Brain pericyte (primary cell): ENCODE measurements around the gene ARSB.
"Not testable (repeated sequence)": the region's sequence is repeated elsewhere in the genome, so short reads cannot be mapped to it uniquely, and the experiment has no call there.

Experiments used
- DNase-seq: peaks from one replicate; pipeline ENCODE4 v3.0.0-alpha.2; 2012; ENCODE audit warnings: low read depth, low spot score

Gene ARSB

DNA sequence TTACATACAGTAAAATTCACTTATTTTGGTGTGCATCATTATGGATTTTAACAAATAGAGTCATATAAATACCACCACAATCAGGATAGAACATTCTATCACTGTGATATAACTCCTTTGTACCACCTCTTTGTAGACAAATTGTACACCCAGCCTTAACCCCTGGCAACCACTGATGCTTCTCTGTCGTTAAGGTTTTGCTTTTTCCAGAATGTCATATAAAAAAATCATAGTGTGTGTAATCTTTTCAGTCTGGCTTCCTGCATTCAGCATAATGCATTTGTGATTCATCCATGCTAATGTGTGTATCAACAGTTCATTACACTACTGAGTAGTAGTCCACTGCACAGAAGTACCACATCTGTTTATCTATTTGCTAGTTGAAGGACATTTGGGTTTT lies 81.2 kb downstream of the ARSB start:
- no peak for DNase-seq

DNA sequence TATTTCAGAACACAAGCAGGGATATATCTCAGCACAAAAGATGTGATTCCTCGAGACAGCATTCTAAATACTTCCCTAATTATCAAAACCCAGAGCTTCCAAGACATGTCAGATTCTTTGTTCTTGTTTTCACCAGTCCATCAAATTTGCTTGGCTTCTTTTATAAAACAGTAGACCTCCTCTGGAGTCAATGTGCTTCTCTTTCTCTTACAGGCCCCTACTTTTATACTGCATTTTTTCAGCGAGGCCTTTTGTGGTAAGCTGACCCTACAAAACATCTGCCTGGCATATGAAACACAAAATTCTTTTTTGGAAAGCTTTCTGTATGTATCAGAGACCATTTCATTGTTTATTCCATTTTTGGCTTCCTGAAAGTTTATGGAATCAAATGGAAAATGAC lies 81.8 kb downstream of the ARSB start:
- no peak for DNase-seq

GRCh38 chr5:78899922-78900362 lies 85.2 kb downstream of the ARSB start:
- no peak for DNase-seq

- DNase-seq = no peak
Observed at GRCh38 chr5:78896132-78896531, 89.0 kb downstream of the ARSB start.

GRCh38 chr5:78895616-78896015 lies 89.5 kb downstream of the ARSB start:
- no peak for DNase-seq

GRCh38 chr5:78893940-78894677 lies 91.0 kb downstream of the ARSB start:
- no peak for DNase-seq

- DNase-seq = no peak
Observed at GRCh38 chr5:78890667-78891379, 94.3 kb downstream of the ARSB start.

DNA sequence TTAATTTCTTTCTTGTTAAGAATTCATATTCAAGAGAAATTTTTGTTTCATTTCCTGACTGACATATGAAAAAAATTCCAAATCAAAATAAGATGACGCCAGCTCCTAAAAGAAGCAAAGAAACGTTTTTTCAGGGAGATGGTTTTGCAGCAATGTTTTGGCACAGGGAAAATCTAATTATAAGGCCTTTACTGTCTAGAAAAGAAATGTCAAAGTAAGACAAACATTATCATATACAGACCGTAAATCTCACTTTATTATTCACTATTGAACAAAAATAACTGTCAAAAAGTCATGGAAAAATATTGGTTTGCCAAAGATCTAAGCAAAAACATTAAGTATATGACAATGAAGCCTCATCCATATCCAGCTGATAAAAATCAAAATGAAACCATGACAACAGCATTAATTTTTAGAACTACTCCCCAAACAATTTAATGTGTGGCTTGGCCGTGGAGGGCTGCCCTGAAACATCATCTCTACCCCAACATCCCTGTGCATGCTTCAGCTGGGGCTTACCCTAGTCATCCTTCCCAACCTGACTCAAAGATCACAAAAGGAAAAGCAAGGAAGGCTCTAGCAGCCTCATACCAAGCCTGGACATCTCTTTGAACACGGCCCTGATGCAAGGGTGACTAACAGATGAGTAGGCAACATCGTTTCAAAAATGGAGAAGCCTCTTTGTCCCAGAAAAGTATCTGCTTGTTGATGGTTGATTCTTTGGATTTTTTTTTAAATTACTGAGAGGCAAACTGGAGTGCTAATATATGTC lies 95.6 kb downstream of the ARSB start:
- no peak for DNase-seq

- DNase-seq = no peak
Observed at GRCh38 chr5:78888580-78889368, 96.3 kb downstream of the ARSB start.

DNA sequence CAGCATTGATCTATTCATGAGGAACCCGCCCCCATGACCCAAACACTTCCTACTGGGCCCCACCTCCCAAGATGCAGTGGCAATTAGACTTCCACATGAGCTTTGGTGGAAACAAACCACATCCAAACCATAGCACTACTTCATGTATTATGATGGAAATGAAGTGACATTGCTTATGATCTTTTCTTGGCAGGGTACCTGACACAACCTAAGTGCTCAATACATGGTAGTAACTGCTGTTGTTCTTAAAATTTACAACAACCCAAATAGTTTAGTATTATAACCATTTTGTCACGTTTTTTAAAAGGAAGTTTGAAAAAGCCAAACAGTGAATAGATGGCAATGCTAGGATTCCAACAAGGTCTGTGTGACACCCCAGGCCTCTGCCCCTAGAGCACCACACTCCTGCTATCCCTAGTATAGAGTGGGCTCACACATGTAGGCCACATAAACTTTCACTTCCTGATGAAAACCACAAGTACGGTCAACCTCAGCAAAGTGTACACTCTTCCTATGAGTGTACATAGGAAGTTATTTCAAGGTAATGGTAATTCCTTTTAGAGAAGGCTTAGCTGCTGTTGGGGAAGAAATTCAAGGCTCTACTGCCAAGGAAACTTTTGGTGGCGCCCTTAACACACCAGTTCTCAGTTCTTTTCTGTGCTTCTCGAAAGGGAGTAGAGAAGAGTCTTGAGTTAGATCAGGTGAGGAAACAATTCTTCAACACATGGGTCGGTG lies 97.6 kb downstream of the ARSB start:
- no peak for DNase-seq

GRCh38 chr5:78886341-78887230 lies 98.5 kb downstream of the ARSB start:
- no peak for DNase-seq

DNA sequence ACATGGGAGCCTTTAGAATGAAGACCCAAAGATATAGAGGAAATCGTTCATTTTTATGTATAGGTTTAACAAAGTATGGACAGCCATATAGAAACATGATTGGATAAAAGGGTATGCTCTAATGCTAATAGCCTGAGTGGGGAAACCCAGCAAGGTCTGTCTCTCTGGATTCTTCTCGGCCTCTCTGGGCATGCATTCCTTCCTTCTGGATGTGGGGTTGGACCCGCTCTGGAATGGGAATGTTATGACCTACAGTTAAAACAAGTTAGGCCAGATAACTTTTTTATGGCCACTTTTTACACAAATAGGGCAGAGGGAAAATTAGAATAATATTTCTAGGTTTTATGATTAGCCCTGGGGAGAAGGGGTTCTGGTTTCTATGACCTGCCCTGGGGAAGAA lies 103.2 kb downstream of the ARSB start:
- no peak for DNase-seq

- no peak for DNase-seq
Observed at GRCh38 chr5:78879516-78879915, 105.6 kb downstream of the ARSB start.

DNA sequence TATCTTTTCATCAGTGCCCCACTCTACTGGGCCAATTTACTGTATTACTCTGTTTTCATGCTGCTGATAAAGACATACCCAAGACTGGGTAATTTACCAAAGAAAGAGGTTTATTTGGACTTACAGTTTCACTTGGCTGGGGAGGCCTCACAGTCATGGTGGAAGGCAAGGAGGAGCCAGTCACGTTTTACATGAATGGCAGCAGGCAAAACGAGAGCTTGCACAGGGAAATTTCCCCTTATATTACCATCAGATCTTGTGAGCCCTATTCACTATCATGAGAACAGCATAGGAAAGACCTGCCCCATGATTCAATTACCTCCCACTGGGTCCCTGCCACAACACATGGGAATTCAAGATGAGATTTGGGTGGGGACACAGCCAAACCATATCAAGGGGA lies 119.0 kb downstream of the ARSB start:
- DNase-seq = not testable (repeated sequence)

DNA sequence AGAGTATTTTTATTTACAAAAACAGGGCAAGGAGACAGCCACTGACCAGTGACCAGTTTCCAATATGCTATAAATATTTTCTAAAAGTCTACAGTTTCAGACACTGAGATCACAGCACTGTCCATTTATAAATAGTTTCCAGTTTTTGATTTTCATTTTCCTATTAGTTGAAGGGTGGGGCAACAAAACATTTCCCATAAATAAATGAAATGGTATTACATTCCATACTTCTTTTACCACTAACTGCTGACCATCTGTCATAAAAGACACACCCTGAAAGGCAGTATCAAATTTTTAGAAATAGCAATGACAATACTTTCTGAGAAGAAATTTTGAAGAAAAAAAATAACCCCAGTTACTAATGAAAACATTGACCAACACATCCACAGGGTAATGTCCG lies 126.7 kb downstream of the ARSB start:
- no peak for DNase-seq

DNA sequence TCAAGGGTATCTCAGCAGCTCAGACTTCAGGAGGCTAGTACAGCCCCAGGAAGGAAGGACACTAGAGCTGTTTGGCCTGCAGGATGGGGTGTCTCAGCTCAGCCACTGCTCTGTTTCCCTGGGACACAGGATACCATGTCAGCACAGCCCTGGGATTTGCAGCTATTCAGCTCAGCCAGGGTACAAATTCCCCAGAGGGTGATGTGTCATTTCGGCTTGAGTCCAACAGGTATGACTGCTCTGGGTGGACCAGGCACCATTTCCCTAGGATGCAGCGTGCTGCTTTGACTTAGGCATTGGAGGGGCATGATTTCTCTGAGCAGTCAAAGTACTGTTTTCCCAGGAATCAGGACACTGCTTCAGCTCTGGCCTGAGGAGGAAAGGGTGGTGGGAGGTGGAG lies 130.1 kb downstream of the ARSB start:
- DNase-seq = no peak

DNA sequence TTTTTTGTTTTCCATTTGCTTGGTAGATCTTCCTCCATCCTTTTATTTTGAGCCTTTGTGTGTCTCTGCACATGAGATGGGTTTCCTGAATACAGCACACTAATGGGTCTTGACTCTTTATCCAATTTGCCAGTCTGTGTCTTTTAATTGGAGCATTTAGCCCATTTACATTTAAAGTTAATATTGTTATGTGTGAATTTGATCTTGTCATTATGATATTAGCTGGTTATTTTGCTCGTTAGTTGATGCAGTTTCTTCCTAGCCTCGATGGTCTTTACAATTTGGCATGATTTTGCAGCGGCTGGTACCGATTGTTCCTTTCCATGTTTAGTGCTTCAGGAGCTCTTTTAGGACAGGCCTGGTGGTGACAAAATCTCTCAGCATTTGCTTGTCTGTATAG lies 133.2 kb downstream of the ARSB start:
- DNase-seq = not testable (repeated sequence)

- no peak for DNase-seq
Observed at GRCh38 chr5:78845470-78845869, 139.6 kb downstream of the ARSB start.

GRCh38 chr5:78843436-78843835 lies 141.7 kb downstream of the ARSB start:
- no peak for DNase-seq

DNA sequence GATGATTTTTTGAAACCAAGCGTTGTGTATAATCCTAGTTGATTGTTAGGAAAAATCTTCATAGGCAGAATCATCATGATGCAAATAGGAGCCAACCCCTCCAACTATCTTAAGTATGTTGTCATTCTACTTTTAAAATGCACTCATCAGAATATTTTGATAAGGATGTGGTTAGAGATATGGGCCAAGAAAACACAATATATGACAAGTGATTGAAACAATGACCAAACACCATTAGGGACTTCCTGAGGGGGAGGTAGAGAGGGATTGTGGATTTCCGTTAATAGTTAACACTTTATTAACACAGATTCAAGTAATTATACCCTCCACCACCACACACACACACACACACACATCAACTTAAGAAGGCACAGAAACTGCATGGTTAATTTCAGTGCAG lies 143.3 kb downstream of the ARSB start:
- no peak for DNase-seq
